Measurements from ENCODE around the gene LAMA3.

- TF ChIP-seq PBX3 (CRISPR knock-in tag; IDR thresholded peaks at IDR 0.05; ENCODE audit: borderline replicate concordance) (no peak), RBM39 (IDR thresholded peaks at IDR 0.05; ENCODE audit: low read depth, low read length, poor library complexity, severe bottlenecking) (no peak), PRDM10 (CRISPR knock-in tag; IDR thresholded peaks at IDR 0.05; ENCODE audit: low read depth) (no peak), TCF7L2 (IDR thresholded peaks at IDR 0.05; ENCODE audit: low read depth, low read length) (no peak), MEIS2 (CRISPR knock-in tag; IDR thresholded peaks at IDR 0.05) (no peak), ZC3H13 (CRISPR knock-in tag; IDR thresholded peaks at IDR 0.05) (no peak)
- TF ChIP-seq, protein P1, sequence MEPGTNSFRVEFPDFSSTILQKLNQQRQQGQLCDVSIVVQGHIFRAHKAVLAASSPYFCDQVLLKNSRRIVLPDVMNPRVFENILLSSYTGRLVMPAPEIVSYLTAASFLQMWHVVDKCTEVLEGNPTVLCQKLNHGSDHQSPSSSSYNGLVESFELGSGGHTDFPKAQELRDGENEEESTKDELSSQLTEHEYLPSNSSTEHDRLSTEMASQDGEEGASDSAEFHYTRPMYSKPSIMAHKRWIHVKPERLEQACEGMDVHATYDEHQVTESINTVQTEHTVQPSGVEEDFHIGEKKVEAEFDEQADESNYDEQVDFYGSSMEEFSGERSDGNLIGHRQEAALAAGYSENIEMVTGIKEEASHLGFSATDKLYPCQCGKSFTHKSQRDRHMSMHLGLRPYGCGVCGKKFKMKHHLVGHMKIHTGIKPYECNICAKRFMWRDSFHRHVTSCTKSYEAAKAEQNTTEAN (CRISPR knock-in tag; conservative IDR thresholded peaks at IDR 0.05) = no peak
Observed at GRCh38 chr18:23977103-23977502, 287.9 kb downstream of the LAMA3 start.
